HUES64 (cell line): ENCODE measurements around the gene HES1.

Experiments
- H3K27ac ChIP-seq: 2 replicates; pipeline ENCODE4 v1.7.0; 2013; ENCODE audit warnings: low read depth, low read length, inconsistent platforms
- H3K27me3 ChIP-seq: 2 replicates; pipeline ENCODE4 v1.6.1; 2013; ENCODE audit warnings: mild to moderate bottlenecking, low read length; ENCODE audit not compliant: insufficient read depth
- H3K36me3 ChIP-seq: 2 replicates; pipeline ENCODE4 v1.6.1; 2013; ENCODE audit warnings: mild to moderate bottlenecking, low read length; ENCODE audit not compliant: insufficient read depth
- H3K4me1 ChIP-seq: 2 replicates; pipeline ENCODE4 v1.6.1; 2013; ENCODE audit warnings: mild to moderate bottlenecking, low read length, moderate library complexity; ENCODE audit not compliant: insufficient read depth
- H3K4me3 ChIP-seq: 2 replicates; pipeline ENCODE4 v1.5.1; 2013; ENCODE audit warnings: mild to moderate bottlenecking, low read length, moderate library complexity
- H3K9ac ChIP-seq: 2 replicates; pipeline ENCODE4 v1.6.1; 2013; ENCODE audit warnings: mild to moderate bottlenecking, low read depth, low read length
- H3K9me3 ChIP-seq: 2 replicates; pipeline ENCODE4 v1.6.1; 2013; ENCODE audit warnings: low read depth, low read length; ENCODE audit not compliant: insufficient read depth
- WGBS: fragments of 150-250, 120-280 bp; methylation state at CpG from one replicate; pipeline ENCODE4 v1.1.7; 2013; ENCODE audit warnings: missing lambda C conversion rate; 5-methylcytosine and 5-hydroxymethylcytosine counted together

Gene HES1

GRCh38 chr3:194093842-194094241 lies 42.1 kb upstream of the HES1 start:
- H3K27me3 ChIP-seq = no peaks in the 10 kb centered on the region
- peaks cover 28% of the 10 kb centered on the region for H3K4me1 ChIP-seq
- no peaks in the 10 kb centered on the region for H3K36me3 ChIP-seq
- no peak overlapping the region for H3K9ac ChIP-seq
- H3K9me3 ChIP-seq = no peaks in the 10 kb centered on the region
- H3K27ac ChIP-seq = no peak overlapping the region
- WGBS = 82% methylated on average over 8 of the region's 8 CpGs
- H3K4me3 ChIP-seq = no peak overlapping the region

- no peaks in the 10 kb centered on the region for H3K36me3 ChIP-seq
- H3K27ac ChIP-seq = no peak overlapping the region
- peaks cover 17% of the 10 kb centered on the region for H3K4me1 ChIP-seq
- H3K9me3 ChIP-seq = no peaks in the 10 kb centered on the region
- 82% methylated on average over 4 of the region's 4 CpGs for WGBS
- no peak overlapping the region for H3K9ac ChIP-seq
- no peak overlapping the region for H3K4me3 ChIP-seq
- peaks cover 5% of the 10 kb centered on the region; the same call in 1 of the 2 replicates for H3K27me3 ChIP-seq
Measured at GRCh38 chr3:194095464-194095863, 40.5 kb upstream of the HES1 start.

DNA sequence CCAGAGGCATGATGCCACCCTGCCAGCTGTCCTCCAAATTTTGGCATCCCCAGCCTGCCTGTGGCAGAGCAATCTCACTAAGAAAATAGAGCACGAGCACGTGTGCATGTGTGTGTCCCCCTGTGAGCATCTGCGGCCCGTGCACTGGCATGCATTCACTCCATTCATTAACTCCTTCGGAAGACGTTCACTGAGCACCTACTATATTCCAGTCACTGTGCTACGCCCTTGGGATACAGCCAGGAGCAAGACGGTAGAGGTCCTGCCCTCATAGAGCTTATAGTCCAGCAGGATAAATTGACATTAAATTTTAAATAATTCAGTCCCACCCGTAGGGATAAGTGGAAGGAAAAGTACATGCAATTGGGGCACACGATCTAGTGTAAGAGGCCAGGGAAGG lies 40.0 kb upstream of the HES1 start:
- H3K27ac ChIP-seq = no peak overlapping the region
- no peaks in the 10 kb centered on the region for H3K9me3 ChIP-seq
- peaks cover 8% of the 10 kb centered on the region; the same call in 1 of the 2 replicates for H3K27me3 ChIP-seq
- WGBS = 94% methylated on average over 10 of the region's 10 CpGs
- H3K4me3 ChIP-seq = no peak overlapping the region
- peaks cover 17% of the 10 kb centered on the region for H3K4me1 ChIP-seq
- no peaks in the 10 kb centered on the region for H3K36me3 ChIP-seq
- no peak overlapping the region for H3K9ac ChIP-seq

DNA sequence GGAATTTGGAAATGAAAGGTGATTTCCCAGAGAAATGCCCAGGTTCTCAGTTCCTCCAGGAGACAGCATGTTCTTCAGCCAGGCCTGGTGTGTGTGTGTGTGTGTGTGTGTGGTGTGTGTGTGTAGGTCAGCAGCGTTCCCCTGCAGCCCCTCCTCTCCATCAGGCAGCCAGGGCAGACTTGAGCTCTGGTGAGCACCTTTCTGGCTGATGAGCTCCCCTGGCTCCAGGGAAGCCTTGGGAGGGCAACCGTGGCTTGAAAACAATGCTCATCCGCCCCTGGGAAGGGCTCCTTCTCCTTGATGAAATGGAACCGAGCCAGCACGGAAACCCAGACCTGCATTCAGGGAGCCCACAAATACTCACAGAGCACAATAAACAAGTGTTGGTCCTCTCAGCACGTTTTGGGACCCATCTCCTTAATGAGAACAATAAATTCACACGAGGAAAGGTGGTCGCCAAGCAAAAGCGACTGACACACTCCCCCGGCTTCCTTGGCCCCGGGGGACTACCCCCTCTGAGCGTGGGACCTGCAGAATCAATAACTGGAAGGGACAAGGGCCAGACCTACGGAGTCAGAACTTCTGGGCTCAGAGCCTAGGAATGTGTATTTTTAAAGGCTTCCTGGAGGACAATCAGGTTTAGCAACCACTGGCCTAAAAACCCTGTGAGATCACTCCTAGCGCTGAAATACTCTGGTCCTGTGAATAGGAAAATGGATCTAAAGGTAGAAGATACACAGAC lies 38.6 kb upstream of the HES1 start:
- Histone ChIP-seq H3K9me3 (no peaks in the 10 kb centered on the region), H3K27ac (no peak overlapping the region), H3K36me3 (no peaks in the 10 kb centered on the region), H3K4me3 (no peak overlapping the region), H3K27me3 (peaks cover 8% of the 10 kb centered on the region; the same call in 1 of the 2 replicates), H3K9ac (no peak overlapping the region), H3K4me1 (peaks cover 17% of the 10 kb centered on the region)
- 76% methylated on average over 14 of the region's 14 CpGs for WGBS

DNA sequence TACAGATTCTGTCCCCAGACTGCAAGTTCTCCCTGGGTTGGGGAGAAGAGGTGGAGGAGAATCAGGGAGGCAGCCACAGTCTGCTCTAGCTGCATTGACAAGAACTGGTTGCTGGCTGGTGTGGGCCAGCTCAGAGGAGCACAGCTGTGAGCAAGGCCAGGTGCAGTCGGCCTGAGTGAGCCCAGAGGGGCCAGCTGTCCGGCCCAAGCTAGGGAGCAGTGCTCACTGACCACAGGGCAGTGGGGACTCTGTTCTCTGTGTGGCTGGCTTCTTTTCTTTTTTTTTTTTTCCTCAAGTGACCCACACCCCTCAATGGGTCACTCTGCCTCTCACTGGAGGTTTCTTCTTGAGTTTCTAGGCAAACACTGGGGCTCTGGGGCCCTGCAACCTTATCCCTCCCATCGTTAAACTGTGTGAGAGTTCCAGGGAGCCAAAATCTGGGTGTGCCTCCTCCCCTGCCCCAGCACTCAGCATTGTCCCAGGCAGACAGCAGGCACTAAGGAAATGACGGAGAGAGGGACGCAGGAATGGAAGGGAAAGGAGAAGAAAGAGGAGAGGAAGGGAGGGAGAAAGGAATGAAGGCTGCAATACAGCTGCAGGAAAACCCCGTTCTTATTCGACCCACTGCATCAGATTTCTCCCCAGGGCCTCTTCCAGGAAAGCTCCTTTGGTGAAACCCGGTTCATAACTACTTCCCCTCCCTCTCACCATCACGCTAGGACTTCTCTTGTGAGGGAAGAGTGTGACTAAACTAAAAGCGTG lies 37.7 kb upstream of the HES1 start:
- WGBS = 67% methylated on average over 10 of the region's 10 CpGs
- Histone ChIP-seq H3K27me3 (peaks cover 8% of the 10 kb centered on the region; the same call in 1 of the 2 replicates), H3K4me1 (peaks cover 17% of the 10 kb centered on the region), H3K36me3 (no peaks in the 10 kb centered on the region), H3K9me3 (no peaks in the 10 kb centered on the region), H3K27ac (no peak overlapping the region), H3K4me3 (no peak overlapping the region), H3K9ac (no peak overlapping the region)

- WGBS = 78% methylated on average over 4 of the region's 4 CpGs
Measured at GRCh38 chr3:194098843-194099183, 37.1 kb upstream of the HES1 start.

DNA sequence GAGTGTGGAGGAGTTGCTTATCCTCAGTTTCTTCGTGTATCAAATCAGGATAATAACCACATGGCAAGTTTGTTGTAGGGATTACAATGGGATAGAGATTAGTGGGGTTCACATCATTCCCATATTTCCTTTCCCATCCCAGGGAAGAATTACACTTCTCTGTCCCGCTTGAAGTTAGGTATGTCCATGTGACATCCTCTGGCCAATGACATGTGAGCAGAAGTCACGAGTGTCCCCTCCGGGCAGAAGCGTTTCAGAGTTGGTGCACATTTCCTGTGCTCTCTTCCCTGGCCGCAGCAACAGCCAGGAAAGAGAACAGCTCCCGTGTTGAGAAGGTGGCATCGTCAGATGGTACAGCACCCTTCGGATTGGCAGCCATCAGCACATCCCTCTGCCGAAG lies 36.7 kb upstream of the HES1 start:
- 93% methylated on average over 9 of the region's 10 CpGs for WGBS

More at GRCh38 chr3:194098843-194099183, 37.1 kb upstream of the HES1 start:
- Histone ChIP-seq H3K9ac (no peak overlapping the region), H3K9me3 (no peaks in the 10 kb centered on the region), H3K4me3 (no peak overlapping the region), H3K36me3 (no peaks in the 10 kb centered on the region), H3K27ac (no peak overlapping the region), H3K4me1 (peaks cover 17% of the 10 kb centered on the region), H3K27me3 (peaks cover 8% of the 10 kb centered on the region; the same call in 1 of the 2 replicates)

DNA sequence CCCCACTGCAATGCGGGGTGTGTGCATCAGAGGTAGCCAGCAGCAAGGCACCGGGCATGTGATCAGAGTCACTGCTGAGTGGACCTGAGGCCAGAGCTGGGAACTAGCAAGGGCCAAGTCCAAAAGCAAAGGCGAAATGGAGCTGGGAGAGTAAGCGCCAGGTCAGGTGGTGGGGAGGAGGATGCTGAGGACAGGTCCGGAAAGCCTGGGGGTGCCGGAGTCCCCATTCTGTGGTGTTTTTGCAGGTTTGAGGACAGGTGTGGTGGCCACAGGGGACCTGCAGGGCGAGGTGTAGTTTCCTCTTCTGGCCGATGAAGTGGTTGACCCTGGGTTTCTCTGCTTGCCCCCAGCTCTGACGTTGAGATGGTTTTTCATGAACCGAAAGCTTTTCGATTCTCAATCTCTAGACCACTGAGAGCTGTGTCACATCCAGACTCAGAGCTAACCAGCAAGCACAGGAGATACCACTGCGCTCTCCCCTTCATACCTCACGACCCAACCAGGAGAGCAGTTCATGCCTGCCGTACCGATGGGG lies 35.0 kb upstream of the HES1 start:
- Histone ChIP-seq H3K27me3 (peaks cover 8% of the 10 kb centered on the region; the same call in 1 of the 2 replicates), H3K4me3 (no peak overlapping the region), H3K4me1 (peaks cover 22% of the 10 kb centered on the region), H3K27ac (no peak overlapping the region), H3K9ac (no peak overlapping the region), H3K9me3 (no peaks in the 10 kb centered on the region), H3K36me3 (no peaks in the 10 kb centered on the region)
- 92% methylated on average over 14 of the region's 15 CpGs for WGBS

More for the DNA sequence above, 36.7 kb upstream of the HES1 start:
- no peaks in the 10 kb centered on the region for H3K9me3 ChIP-seq
- H3K27ac ChIP-seq = no peak overlapping the region
- no peaks in the 10 kb centered on the region for H3K36me3 ChIP-seq
- peaks cover 8% of the 10 kb centered on the region; the same call in 1 of the 2 replicates for H3K27me3 ChIP-seq
- H3K9ac ChIP-seq = no peak overlapping the region
- H3K4me3 ChIP-seq = no peak overlapping the region
- H3K4me1 ChIP-seq = peaks cover 20% of the 10 kb centered on the region

DNA sequence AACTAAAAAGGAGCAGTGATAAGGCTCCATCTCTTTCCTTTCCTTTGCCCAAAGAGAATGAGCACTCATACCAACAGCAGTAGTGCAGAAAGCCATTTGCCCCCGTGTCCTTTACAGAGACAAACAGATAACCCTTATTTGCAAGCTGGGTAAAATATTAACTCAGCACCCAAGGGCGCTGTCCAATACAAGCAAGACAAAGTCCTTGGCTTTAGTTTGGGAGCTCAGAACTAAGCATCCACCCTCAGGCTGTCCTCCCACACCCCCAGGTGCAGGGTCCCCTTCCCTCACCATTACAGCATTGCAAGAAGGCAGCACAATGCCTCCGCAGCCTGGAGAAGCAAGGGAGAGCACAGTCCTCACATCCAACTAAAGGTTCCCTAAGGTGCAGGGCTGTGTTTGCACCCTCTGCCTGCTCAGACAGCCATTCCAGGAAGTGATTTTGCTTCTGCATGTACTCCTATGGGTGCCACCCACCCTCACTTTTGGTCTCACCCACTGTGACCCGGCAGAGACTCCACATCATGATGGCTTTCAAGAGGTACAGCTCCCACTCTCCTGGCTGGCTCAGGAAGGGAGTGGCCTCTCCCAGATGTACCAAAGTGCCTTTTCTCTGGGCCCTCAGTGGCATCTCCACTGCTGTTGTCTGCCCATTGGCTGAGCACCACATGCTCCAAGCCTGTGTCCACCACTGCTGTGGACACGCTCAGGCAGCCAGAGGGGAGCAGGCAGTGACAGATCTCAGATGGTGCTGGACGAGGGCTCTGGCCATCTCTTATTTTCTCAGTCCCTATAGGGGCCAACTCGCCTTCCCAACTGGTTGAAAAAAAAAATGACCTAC lies 34.1 kb upstream of the HES1 start:
- Histone ChIP-seq H3K4me3 (no peak overlapping the region), H3K4me1 (peaks cover 23% of the 10 kb centered on the region)

DNA sequence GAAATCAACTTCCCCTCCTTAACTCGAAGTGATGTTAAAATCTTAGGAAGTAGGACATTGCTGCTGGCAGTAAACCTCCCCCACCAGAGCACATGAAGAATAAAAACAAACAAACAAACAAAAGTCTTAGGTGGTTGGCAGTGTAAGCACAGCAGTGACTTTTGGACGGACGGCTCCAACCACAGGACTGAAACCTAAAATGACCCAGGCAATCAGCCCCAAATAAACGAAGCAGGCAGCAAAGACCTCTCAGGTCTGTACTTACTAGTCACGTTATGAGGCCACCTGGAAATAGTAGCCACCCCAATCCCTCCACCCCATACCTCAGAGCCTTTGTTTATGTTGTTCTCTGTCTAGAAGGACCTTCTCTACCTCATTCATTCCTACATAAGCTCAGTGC lies 33.5 kb upstream of the HES1 start:
- Histone ChIP-seq H3K27me3 (peaks cover 8% of the 10 kb centered on the region; the same call in 1 of the 2 replicates), H3K4me1 (peaks cover 17% of the 10 kb centered on the region; the same call in 1 of the 2 replicates), H3K9ac (no peak overlapping the region), H3K27ac (no peak overlapping the region), H3K4me3 (no peak overlapping the region), H3K9me3 (no peaks in the 10 kb centered on the region), H3K36me3 (no peaks in the 10 kb centered on the region)
- 76% methylated on average over 5 of the region's 5 CpGs for WGBS

More for the DNA sequence above, 34.1 kb upstream of the HES1 start:
- H3K27ac ChIP-seq = no peak overlapping the region
- H3K9ac ChIP-seq = no peak overlapping the region
- no peaks in the 10 kb centered on the region for H3K36me3 ChIP-seq
- 91% methylated on average over 7 of the region's 7 CpGs for WGBS
- no peaks in the 10 kb centered on the region for H3K9me3 ChIP-seq
- peaks cover 8% of the 10 kb centered on the region; the same call in 1 of the 2 replicates for H3K27me3 ChIP-seq
